GM19193 (cell line): Measurements from ENCODE around the gene LDB3.

ENCODE experiments used
- POLR2A ChIP-seq: IDR thresholded peaks from 4 replicates; pipeline ENCODE4 v1.6.1; 2011; ENCODE audit not compliant: insufficient read depth, insufficient read length; ENCODE audit errors: extremely low read depth

LDB3 gene

GRCh38 chr10:86670876-86671275 lies 2.6 kb downstream of the LDB3 start:
- no peak for TF ChIP-seq POLR2A

GRCh38 chr10:86671419-86671818 lies 3.1 kb downstream of the LDB3 start:
- no peak for TF ChIP-seq POLR2A

- no peak for TF ChIP-seq POLR2A
Measured at GRCh38 chr10:86671985-86672710, 3.8 kb downstream of the LDB3 start.

- TF ChIP-seq POLR2A = no peak
Measured at GRCh38 chr10:86673216-86673826, 5.0 kb downstream of the LDB3 start.

GRCh38 chr10:86673827-86674581 lies 5.7 kb downstream of the LDB3 start:
- TF ChIP-seq POLR2A = no peak

GRCh38 chr10:86674912-86675311 lies 6.6 kb downstream of the LDB3 start:
- no peak for TF ChIP-seq POLR2A

- no peak for TF ChIP-seq POLR2A
Measured at GRCh38 chr10:86677374-86677773, 9.1 kb downstream of the LDB3 start.

GRCh38 chr10:86678999-86679792 lies 10.9 kb downstream of the LDB3 start:
- no peak for TF ChIP-seq POLR2A

GRCh38 chr10:86681047-86681446 lies 12.7 kb downstream of the LDB3 start:
- TF ChIP-seq POLR2A = no peak

GRCh38 chr10:86681722-86682386 lies 13.5 kb downstream of the LDB3 start:
- TF ChIP-seq POLR2A = no peak

GRCh38 chr10:86682675-86683074 lies 14.4 kb downstream of the LDB3 start:
- no peak for TF ChIP-seq POLR2A

- no peak for TF ChIP-seq POLR2A
Measured at GRCh38 chr10:86684331-86685097, 16.2 kb downstream of the LDB3 start.

- no peak for TF ChIP-seq POLR2A
Measured at GRCh38 chr10:86685416-86685815, 17.1 kb downstream of the LDB3 start.
